ENCODE data around the gene ZNF566. TPM values are rescaled to one million over a fixed set of nuclear protein-coding genes. Genes with fewer than 3 reads are reported as not detected.
A peak's percentile ranks its signal among the peaks of the same experiment; 100 is the strongest.
"Not testable (repeated sequence)": the region's sequence is repeated elsewhere in the genome, so short reads cannot be mapped to it uniquely, and the experiment has no call there.

ZNF566 gene
- total and polyA plus RNA-seq, 3 experiments from 2014 or later, result 8.2 to 12.9 (median 9.0) TPM

DNA sequence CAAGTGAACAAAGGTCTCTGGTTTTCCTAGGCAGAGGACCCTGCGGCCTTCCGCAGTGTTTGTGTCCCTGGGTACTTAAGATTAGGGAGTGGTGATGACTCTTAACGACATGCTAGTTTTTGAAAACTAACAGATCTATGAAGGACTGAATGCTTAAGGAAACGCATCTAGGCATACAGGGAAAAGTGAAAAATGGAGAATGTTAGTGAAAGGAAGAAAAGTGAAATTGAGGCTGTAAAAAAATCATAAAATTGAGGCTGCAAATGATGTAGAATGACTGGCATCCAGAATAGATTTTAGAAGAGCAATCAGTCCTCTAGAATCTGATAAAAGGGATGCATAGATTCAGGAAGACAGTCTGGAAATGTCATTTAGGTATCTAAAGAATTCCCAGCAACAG lies 35.3 kb upstream of the ZNF566 start:
- Histone ChIP-seq H3K36me3 (ENCODE audit: insufficient read depth, low read length) (peaks cover 16% of the 10 kb centered on the region), H3K4me3 (ENCODE audit: low read length) (no peak overlapping the region), H3K9me3 (ENCODE audit: low read length) (peaks cover 8% of the 10 kb centered on the region), H3K27me3 (ENCODE audit: insufficient read depth, low read length, poor library complexity, severe bottlenecking) (no peaks in the 10 kb centered on the region), H3K4me1 (ENCODE audit: insufficient read depth, low read length) (peaks cover 20% of the 10 kb centered on the region), H3K27ac (ENCODE audit: low read depth, low read length) (no peak overlapping the region)
- peaks cover 6 to 70% (median 52%) of the 10 kb centered on the region in 5 donors for H3K9me3 Mint-ChIP-seq
- POLR2A ChIA-PET, result no interaction called here
- DNase-seq, result no peak
- H3K4me1 Mint-ChIP-seq, result peaks cover 28 to 32% (median 31%) of the 10 kb centered on the region in 3 donors
- peaks cover 24 to 59% (median 55%) of the 10 kb centered on the region in 3 donors for H3K36me3 Mint-ChIP-seq
- CTCF ChIA-PET, result no interaction called here
- H3K27ac Mint-ChIP-seq, result no peak overlapping the region
- peak overlapping the region in 2 of 7 donors; percentile 26 to 48 for H3K4me3 Mint-ChIP-seq
- H3K27me3 Mint-ChIP-seq, result peaks cover 0 to 2% of the 10 kb centered on the region in 2 donors

DNA sequence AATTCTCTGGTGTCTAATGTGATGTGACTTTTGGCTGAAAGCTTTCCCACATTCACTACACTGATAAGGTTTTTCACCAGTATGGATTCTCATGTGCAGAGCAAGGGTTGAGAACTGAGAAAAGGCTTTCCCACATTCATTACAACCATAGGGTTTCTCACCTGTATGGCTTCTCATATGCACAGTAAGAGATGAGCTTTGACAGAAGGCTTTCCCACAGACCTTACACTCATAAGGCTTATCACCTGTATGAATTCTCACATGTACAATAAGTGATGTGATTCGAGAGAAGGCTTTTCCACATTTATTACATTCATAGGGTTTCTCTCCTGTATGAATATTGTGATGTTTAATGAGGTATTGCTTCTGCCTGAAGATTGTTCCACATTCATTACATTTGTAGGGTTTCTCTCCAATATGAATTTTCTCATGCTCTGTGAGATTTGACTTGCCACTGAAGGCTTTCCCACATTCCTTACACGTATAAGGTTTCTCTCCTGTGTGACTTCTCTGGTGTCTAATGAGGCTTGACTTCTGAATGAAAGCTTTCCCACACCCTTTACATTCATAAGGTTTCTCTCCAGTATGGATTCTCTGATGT lies 24.8 kb upstream of the ZNF566 start:
- no peak for DNase-seq
- H3K27me3 Mint-ChIP-seq, result no peaks in the 10 kb centered on the region
- peaks cover 71% of the 10 kb centered on the region for H3K9me3 ChIP-seq (ENCODE audit: low read length)
- H3K27ac ChIP-seq (ENCODE audit: low read depth, low read length), result no peak overlapping the region
- no peaks in the 10 kb centered on the region for H3K4me1 ChIP-seq (ENCODE audit: insufficient read depth, low read length)
- ChIA-PET CTCF (no interaction called here), POLR2A (no interaction called here)
- peaks cover 30 to 74% (median 65%) of the 10 kb centered on the region in 3 donors for H3K36me3 Mint-ChIP-seq
- H3K4me3 Mint-ChIP-seq, result no peak overlapping the region
- peak overlapping the region; percentile 40 for H3K4me3 ChIP-seq (ENCODE audit: low read length)
- peaks cover 0 to 9% (median 7%) of the 10 kb centered on the region in 3 donors for H3K4me1 Mint-ChIP-seq
- H3K27ac Mint-ChIP-seq, result no peak overlapping the region
- peaks cover 52 to 96% (median 92%) of the 10 kb centered on the region in 5 donors for H3K9me3 Mint-ChIP-seq
- H3K27me3 ChIP-seq (ENCODE audit: insufficient read depth, low read length, poor library complexity, severe bottlenecking), result no peaks in the 10 kb centered on the region
- H3K36me3 ChIP-seq (ENCODE audit: insufficient read depth, low read length), result peaks cover 34% of the 10 kb centered on the region

DNA sequence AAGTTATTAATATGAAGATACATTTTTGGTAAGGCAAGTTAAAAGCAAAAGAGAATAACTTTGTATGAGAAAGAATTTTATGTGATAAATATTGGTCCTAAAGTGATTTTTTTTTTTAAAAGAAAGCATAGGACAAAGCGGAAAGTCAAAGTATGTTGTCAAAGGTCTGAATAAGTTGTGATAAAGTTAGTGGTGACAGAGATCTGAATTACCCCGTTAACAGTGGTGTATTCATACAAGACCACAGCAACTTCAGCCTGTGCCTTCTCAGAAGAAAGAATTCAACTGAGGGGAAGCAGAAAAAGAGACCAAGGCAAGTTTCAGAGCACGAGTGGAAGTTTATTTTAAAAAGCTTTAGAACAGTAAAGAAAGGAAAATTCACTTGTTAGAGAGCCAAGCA lies 19.0 kb upstream of the ZNF566 start:
- Histone ChIP-seq H3K27ac (ENCODE audit: low read depth, low read length) (no peak overlapping the region), H3K27me3 (ENCODE audit: insufficient read depth, low read length, poor library complexity, severe bottlenecking) (no peaks in the 10 kb centered on the region), H3K36me3 (ENCODE audit: insufficient read depth, low read length) (no peaks in the 10 kb centered on the region), H3K4me1 (ENCODE audit: insufficient read depth, low read length) (no peaks in the 10 kb centered on the region), H3K4me3 (ENCODE audit: low read length) (no peak overlapping the region), H3K9me3 (ENCODE audit: low read length) (peaks cover 28% of the 10 kb centered on the region)
- Mint-ChIP-seq H3K4me1 (no peaks in the 10 kb centered on the region), H3K4me3 (no peak overlapping the region), H3K9me3 (peaks cover 23 to 85% (median 78%) of the 10 kb centered on the region in 5 donors), H3K36me3 (peaks cover under 1 to 31% (median 23%) of the 10 kb centered on the region in 3 donors), H3K27me3 (no peaks in the 10 kb centered on the region), H3K27ac (peak overlapping the region in 1 of 8 donors; percentile 32)
- POLR2A ChIA-PET, result no interaction called here
- DNase-seq, result no peak
- CTCF ChIA-PET, result no interaction called here

DNA sequence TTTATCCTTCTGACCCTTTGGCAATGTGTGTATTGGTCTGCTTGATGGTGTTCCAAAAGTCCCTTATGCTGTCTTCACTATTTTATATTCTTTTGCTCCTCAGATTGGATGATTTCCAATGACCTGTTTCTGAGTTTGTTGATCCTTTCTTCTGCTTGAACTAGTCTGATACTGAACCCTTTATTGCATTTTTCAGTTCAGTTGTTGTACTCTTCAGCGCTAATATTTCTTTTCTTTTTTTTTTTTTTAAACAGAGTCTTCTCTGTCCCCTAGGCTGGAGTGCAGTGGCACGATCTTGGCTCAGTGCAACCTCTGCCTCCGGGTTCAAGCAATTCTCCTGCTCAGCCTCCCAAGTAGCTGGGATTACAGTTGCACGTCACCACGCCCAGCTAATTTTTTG lies 12.6 kb upstream of the ZNF566 start:
- Mint-ChIP-seq H3K36me3 (peaks cover 4 to 34% (median 10%) of the 10 kb centered on the region in 3 donors), H3K9me3 (peaks cover 16 to 70% (median 62%) of the 10 kb centered on the region in 5 donors), H3K27ac (no peak overlapping the region), H3K4me3 (no peak overlapping the region), H3K4me1 (no peaks in the 10 kb centered on the region), H3K27me3 (peaks cover 0 to 1% of the 10 kb centered on the region in 2 donors)
- Histone ChIP-seq H3K4me1 (ENCODE audit: insufficient read depth, low read length) (no peaks in the 10 kb centered on the region), H3K27me3 (ENCODE audit: insufficient read depth, low read length, poor library complexity, severe bottlenecking) (no peaks in the 10 kb centered on the region), H3K4me3 (ENCODE audit: low read length) (no peak overlapping the region), H3K9me3 (ENCODE audit: low read length) (peaks cover 9% of the 10 kb centered on the region), H3K27ac (ENCODE audit: low read depth, low read length) (no peak overlapping the region), H3K36me3 (ENCODE audit: insufficient read depth, low read length) (no peaks in the 10 kb centered on the region)
- CTCF ChIA-PET, result no interaction called here
- DNase-seq, result no peak
- POLR2A ChIA-PET, result no interaction called here

DNA sequence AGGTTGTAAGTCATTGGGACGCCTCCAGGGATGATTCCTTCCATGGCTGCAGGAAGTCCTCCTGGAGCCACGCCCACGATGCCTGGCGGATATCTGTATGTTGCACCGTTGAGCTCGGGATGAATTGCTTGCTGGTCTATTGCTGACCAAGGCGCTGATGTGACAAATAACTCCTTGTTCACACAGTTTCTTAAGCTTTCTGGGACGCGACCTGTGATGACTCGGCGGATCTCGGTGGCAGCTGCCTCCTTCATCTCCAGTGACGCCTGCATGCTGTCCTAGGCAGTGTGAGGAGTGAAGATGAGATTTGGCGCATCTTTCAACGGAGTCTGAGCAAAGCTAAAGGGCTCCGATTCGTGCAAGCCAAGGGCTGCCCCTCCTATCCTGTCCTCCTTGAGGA lies 7.6 kb upstream of the ZNF566 start:
- CTCF ChIA-PET, result interaction anchor here (1.2 kb wide), 1 partner anchor 13 kb away, joined by 3 read pairs; no protein-coding TSS in a partner anchor
- no peaks in the 10 kb centered on the region for H3K4me1 Mint-ChIP-seq
- no peak overlapping the region for H3K27ac Mint-ChIP-seq
- no peak overlapping the region for H3K4me3 ChIP-seq (ENCODE audit: low read length)
- peaks cover 8 to 49% (median 37%) of the 10 kb centered on the region in 5 donors for H3K9me3 Mint-ChIP-seq
- H3K36me3 ChIP-seq (ENCODE audit: insufficient read depth, low read length), result no peaks in the 10 kb centered on the region
- POLR2A ChIA-PET, result no interaction called here
- no peaks in the 10 kb centered on the region for H3K4me1 ChIP-seq (ENCODE audit: insufficient read depth, low read length)
- H3K27me3 Mint-ChIP-seq, result peaks cover 0 to 2% of the 10 kb centered on the region in 2 donors
- H3K27ac ChIP-seq (ENCODE audit: low read depth, low read length), result no peak overlapping the region
- no peak for DNase-seq
- peaks cover 4 to 24% (median 5%) of the 10 kb centered on the region in 3 donors for H3K36me3 Mint-ChIP-seq
- H3K27me3 ChIP-seq (ENCODE audit: insufficient read depth, low read length, poor library complexity, severe bottlenecking), result no peaks in the 10 kb centered on the region
- no peaks in the 10 kb centered on the region for H3K9me3 ChIP-seq (ENCODE audit: low read length)
- H3K4me3 Mint-ChIP-seq, result peak overlapping the region in 1 of 7 donors; percentile 20

DNA sequence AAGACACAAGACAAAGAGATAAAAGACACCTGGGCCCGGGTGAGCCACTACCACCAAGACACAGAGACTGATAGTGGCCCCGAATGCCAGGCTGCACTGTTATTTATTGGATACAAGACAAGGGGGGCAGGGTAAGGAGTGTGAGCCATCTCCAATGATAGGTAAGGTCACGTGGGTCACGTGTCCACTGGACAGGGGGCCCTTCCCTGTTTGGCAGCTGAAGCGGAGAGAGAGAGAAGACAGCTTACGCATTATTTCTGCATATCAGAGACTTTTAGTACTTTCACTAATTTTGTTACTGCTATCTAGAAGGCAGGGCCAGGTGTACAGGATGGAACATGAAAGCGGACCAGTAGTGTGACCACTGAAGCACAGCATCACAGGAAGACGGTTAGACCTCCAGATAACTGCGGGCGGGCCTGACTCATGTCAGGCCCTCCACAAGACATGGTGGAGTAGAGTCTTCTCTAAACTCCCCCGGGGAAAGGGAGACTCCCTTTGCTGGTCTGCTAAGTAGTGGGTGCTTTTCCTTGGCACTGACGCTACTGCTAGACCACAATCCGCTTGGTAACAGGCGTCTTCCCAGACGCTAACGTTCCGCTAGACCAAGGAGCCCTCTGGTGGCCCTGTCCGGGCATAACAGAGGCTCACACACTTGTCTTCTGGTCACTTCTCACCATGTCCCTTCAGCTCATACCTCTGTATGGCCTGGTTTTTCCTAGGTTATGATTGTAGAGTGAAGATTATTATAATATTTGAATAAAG lies 3.5 kb upstream of the ZNF566 start:
- peaks cover 0 to 37% (median 24%) of the 10 kb centered on the region in 5 donors for H3K9me3 Mint-ChIP-seq
- H3K27ac Mint-ChIP-seq, result peak overlapping the region in 1 of 8 donors; percentile 68
- H3K9me3 ChIP-seq (ENCODE audit: low read length); H3K27ac ChIP-seq (ENCODE audit: low read depth, low read length); POLR2A ChIA-PET; H3K4me3 ChIP-seq (ENCODE audit: low read length); CTCF ChIA-PET; H3K36me3 ChIP-seq (ENCODE audit: insufficient read depth, low read length); H3K27me3 ChIP-seq (ENCODE audit: insufficient read depth, low read length, poor library complexity, severe bottlenecking); H3K27me3 Mint-ChIP-seq: not testable (repeated sequence)
- H3K4me1 Mint-ChIP-seq, result peaks cover 24 to 25% (median 24%) of the 10 kb centered on the region in 3 donors
- DNase-seq, result peak in 2 of 5 donors; percentile 9 to 55
- H3K36me3 Mint-ChIP-seq, result peaks cover 0 to 19% (median 17%) of the 10 kb centered on the region in 3 donors
- H3K4me3 Mint-ChIP-seq, result peak overlapping the region in 1 of 7 donors; percentile 63
- peaks cover 15% of the 10 kb centered on the region for H3K4me1 ChIP-seq (ENCODE audit: insufficient read depth, low read length)

DNA sequence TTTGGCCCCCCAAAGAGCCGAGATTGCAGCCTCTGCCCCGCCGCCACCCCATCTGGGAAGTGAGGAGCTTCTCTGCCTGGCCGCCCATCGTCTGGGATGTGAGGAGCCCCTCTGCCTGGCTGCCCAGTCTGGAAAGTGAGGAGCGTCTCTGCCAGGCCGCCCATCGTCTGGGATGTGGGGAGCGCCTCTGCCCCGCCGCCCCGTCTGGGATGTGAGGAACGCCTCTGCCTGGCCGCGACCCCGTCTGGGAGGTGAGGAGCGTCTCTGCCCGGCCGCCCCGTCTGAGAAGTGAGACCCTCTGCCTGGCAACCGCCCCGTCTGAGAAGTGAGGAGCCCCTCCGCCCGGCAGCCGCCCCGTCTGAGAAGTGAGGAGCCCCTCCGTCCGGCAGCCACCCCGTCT lies 1.5 kb upstream of the ZNF566 start:
- Mint-ChIP-seq H3K4me1 (peaks cover 33 to 41% (median 38%) of the 10 kb centered on the region in 3 donors), H3K4me3 (peak overlapping the region in 1 of 7 donors; percentile 54), H3K27ac (peak overlapping the region in 1 of 8 donors; percentile 98), H3K36me3 (peaks cover 3 to 23% (median 16%) of the 10 kb centered on the region in 3 donors), H3K9me3 (peaks cover 0 to 18% (median 12%) of the 10 kb centered on the region in 5 donors)
- H3K27ac ChIP-seq (ENCODE audit: low read depth, low read length); H3K36me3 ChIP-seq (ENCODE audit: insufficient read depth, low read length); H3K27me3 Mint-ChIP-seq; CTCF ChIA-PET; H3K4me3 ChIP-seq (ENCODE audit: low read length); H3K9me3 ChIP-seq (ENCODE audit: low read length); H3K27me3 ChIP-seq (ENCODE audit: insufficient read depth, low read length, poor library complexity, severe bottlenecking); DNase-seq: not testable (repeated sequence)
- H3K4me1 ChIP-seq (ENCODE audit: insufficient read depth, low read length), result peaks cover 15% of the 10 kb centered on the region
- POLR2A ChIA-PET, result interaction anchor here (2.3 kb wide), 1 partner anchor 83 kb away, joined by 18 read pairs; the partner anchor contains the start of gene ZNF529
